Activated naive CD4-positive, alpha-beta T cell treated with anti-CD3 and anti-CD28 coated beads for 36 hours (primary cell): ENCODE data around the gene ASS1. TPM values are rescaled to one million over a fixed set of nuclear protein-coding genes. Genes with fewer than 3 reads are reported as not detected.
A peak's percentile ranks its signal among the peaks of the same experiment; 100 is the strongest.

Experiments
- CTCF ChIA-PET: fragments of 350-600 bp; sonication (Branson Sonifier 250); formaldehyde crosslinking; loops from one replicate; lab custom pipeline; 2021; ENCODE audit warnings: antibody characterized with exemption; lab: Charles Lee
- DNase-seq: peaks from one replicate; pipeline ENCODE4 v3.0.0-alpha.2; 2020
- H3K27ac Mint-ChIP-seq: one replicate; pipeline ENCODE4 v1.8.0; 2021; ENCODE audit warnings: mild to moderate bottlenecking, mixed read lengths
- H3K27me3 Mint-ChIP-seq: one replicate; pipeline ENCODE4 v1.8.0; 2021; ENCODE audit warnings: low read depth, mixed read lengths
- H3K36me3 Mint-ChIP-seq: one replicate; pipeline ENCODE4 v1.8.0; 2021; ENCODE audit warnings: low read depth, mixed read lengths
- H3K4me1 Mint-ChIP-seq: one replicate; pipeline ENCODE4 v1.8.0; 2021; ENCODE audit warnings: low read depth, mixed read lengths
- H3K4me3 Mint-ChIP-seq: one replicate; pipeline ENCODE4 v1.8.0; 2021; ENCODE audit warnings: mild to moderate bottlenecking, moderate library complexity, mixed read lengths
- H3K9me3 Mint-ChIP-seq: one replicate; pipeline ENCODE4 v1.8.0; 2021; ENCODE audit warnings: mixed read lengths
- intact Hi-C: fragments of 100-400 bp; cut with micrococcal nuclease; formaldehyde crosslinking; loops from one replicate; pipeline ENCODE4 v1.15.1; 2023
- total RNA-seq, 2 experiments: library from RNA; stranded (reverse); gene quantifications; one replicate each; pipeline ENCODE4 v1.2.3, GENCODE V29; 2021

Gene ASS1
- total RNA-seq, 2 experiments from 2014 or later, result 12.4 to 14.3 TPM

DNA sequence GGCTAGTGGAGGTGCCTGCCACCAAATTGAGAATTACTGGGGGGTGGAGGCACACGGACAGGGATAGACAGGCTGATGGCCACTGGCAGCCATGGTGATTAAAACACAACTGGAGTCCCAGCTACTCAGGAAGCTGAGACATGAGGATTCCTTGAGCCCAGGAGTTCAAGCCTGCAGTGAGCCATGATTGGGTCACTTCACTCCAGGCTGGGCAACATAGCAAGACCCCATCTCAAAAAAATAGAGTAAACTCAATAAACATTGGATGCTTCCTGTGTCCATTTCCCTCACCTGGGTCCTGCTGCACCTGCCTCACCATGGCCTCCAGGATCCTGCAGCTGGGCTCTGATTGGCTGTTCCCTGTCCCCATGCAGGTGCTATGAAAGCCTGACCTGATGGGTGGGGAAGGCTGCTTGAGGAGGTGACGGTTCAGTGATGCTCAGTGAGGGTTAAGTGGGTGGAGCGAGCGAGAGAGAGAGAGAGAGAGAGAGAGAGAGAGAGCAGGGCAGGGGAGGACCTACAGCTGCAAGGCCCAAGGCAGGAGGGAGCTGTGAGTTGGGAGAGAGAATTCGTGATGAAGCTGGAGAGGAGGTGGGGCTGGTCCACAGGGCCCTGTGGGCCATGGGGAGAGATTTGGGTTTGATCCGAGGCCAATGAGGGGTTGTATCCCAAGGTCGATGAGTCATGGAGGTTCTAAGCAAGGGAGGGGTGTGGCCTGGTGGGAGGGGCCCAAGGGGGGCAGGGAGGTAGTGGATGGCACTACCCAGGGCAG, 97.9 kb downstream of the ASS1 start:
- Mint-ChIP-seq H3K4me1 (peaks cover 4% of the 10 kb centered on the region), H3K27ac (no peak overlapping the region), H3K4me3 (no peak overlapping the region), H3K27me3 (peaks cover 35% of the 10 kb centered on the region), H3K9me3 (no peaks in the 10 kb centered on the region), H3K36me3 (no peaks in the 10 kb centered on the region)
- intact Hi-C loops, result no loop called here
- CTCF ChIA-PET, result no interaction called here
- DNase-seq, result no peak

DNA sequence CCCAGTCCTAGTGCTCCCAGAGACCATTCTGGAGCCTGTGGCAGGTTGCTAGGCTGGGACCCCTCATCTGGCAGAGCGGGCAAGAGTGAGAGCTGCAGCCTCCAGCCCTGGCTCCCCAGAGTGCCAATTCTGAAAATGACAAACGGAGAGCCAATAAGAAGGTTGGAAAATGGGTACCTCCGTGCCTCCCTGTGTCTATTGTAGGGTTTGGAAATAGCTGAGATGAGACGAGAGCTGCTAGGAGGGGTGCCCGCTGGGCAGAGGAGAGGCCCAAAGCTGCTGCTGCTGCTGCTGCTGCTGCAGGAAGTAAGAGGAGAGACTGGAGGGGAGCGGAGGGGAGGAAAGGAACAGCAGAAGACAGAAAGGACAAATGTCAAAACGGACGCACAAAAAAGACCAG, 98.6 kb downstream of the ASS1 start:
- peaks cover 28% of the 10 kb centered on the region for H3K27me3 Mint-ChIP-seq
- no peaks in the 10 kb centered on the region for H3K36me3 Mint-ChIP-seq
- intact Hi-C loops, result no loop called here
- H3K4me1 Mint-ChIP-seq, result no peaks in the 10 kb centered on the region
- CTCF ChIA-PET, result no interaction called here
- no peaks in the 10 kb centered on the region for H3K9me3 Mint-ChIP-seq
- H3K4me3 Mint-ChIP-seq, result no peak overlapping the region
- DNase-seq, result no peak
- peak overlapping the region; percentile 7 for H3K27ac Mint-ChIP-seq

DNA sequence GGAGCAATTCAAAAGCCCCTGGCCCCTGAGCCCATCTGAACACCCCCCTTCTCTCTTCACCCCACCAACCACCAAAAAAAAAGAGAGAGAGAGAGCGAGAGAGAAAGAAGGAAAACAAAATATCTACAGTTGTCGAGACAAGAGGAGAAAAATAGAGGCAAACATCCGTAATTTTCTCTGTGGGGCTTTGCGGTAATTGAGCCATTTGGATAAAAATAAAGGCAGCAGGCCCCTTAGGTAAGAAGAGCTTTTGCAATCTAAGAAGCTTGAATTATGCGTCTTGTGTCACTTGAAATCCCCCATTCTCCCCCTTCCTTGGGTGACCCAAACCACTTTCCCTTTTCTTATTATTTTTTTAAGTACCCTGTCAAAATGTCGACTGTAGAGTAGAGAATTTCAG, 99.1 kb downstream of the ASS1 start:
- peaks cover 23% of the 10 kb centered on the region for H3K27me3 Mint-ChIP-seq
- intact Hi-C loops, result no loop called here
- H3K4me1 Mint-ChIP-seq, result no peaks in the 10 kb centered on the region
- H3K4me3 Mint-ChIP-seq, result no peak overlapping the region
- CTCF ChIA-PET, result interaction anchor here (0.6 kb wide), 1 partner anchor 592 kb away, joined by 4 read pairs; no protein-coding TSS in a partner anchor
- no peak overlapping the region for H3K27ac Mint-ChIP-seq
- H3K36me3 Mint-ChIP-seq, result no peaks in the 10 kb centered on the region
- H3K9me3 Mint-ChIP-seq, result no peaks in the 10 kb centered on the region
- DNase-seq, result no peak

- intact Hi-C loops, result no loop called here
- Mint-ChIP-seq H3K9me3 (peaks cover 4% of the 10 kb centered on the region), H3K27ac (no peak overlapping the region), H3K4me3 (no peak overlapping the region), H3K4me1 (no peaks in the 10 kb centered on the region), H3K36me3 (no peaks in the 10 kb centered on the region), H3K27me3 (peaks cover 22% of the 10 kb centered on the region)
- CTCF ChIA-PET, result interaction anchor here (0.6 kb wide), 1 partner anchor 592 kb away, joined by 4 read pairs; no protein-coding TSS in a partner anchor
- no peak for DNase-seq
Observed at GRCh38 chr9:130544364-130544763, 99.6 kb downstream of the ASS1 start.

DNA sequence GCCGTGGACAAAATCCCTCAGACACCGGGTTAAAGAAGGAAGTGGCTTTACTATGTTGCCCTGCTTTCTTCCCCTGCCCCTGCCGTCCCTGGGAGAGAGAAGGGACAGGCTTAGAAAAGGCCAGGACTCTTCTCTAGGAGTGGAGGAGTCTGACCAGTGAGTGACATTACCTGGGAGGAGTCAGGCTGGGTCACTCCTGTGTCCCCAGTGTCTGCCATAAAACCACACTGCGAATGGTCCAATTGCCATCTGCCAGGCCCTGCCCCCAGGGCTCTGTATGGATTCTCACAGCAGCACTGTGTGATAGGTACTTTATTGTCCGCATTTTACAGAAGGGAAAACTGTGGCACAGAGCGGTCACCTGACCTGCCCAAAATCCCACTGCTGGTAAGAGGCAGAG, 103.3 kb downstream of the ASS1 start:
- CTCF ChIA-PET, result no interaction called here
- DNase-seq, result no peak
- Mint-ChIP-seq H3K36me3 (no peaks in the 10 kb centered on the region), H3K9me3 (peaks cover 6% of the 10 kb centered on the region), H3K4me3 (no peak overlapping the region), H3K27me3 (peaks cover 2% of the 10 kb centered on the region), H3K27ac (no peak overlapping the region), H3K4me1 (no peaks in the 10 kb centered on the region)
- intact Hi-C loops, result no loop called here

GRCh38 chr9:130549093-130549735, 104.5 kb downstream of the ASS1 start:
- Mint-ChIP-seq H3K36me3 (no peaks in the 10 kb centered on the region), H3K9me3 (peaks cover 6% of the 10 kb centered on the region), H3K27me3 (peaks cover 2% of the 10 kb centered on the region), H3K4me1 (no peaks in the 10 kb centered on the region), H3K27ac (no peak overlapping the region), H3K4me3 (no peak overlapping the region)
- intact Hi-C loops, result no loop called here
- DNase-seq, result no peak
- CTCF ChIA-PET, result interaction anchor here (0.6 kb wide), 1 partner anchor 14 kb away, joined by 3 read pairs; no protein-coding TSS in a partner anchor

Other genes with a start within 250 kb of the ASS1 start
- not detected for gene HMCN2, start 179.2 kb upstream of the ASS1 start, total RNA-seq
- 10 to 100 TPM; 29.8 to 32.8 TPM for gene FUBP3, start 134.6 kb downstream of the ASS1 start, total RNA-seq
- not detected for gene PRDM12, start 219.6 kb downstream of the ASS1 start, total RNA-seq
- 10 to 100 TPM; 70.1 to 72.6 TPM for gene EXOSC2, start 248.8 kb downstream of the ASS1 start, total RNA-seq